Measurements from ENCODE around the gene MTMR12. TPM values are rescaled to one million over a fixed set of nuclear protein-coding genes. Genes with fewer than 3 reads are reported as not detected.

The MTMR12 gene
- total RNA-seq, 6 experiments from 2014 or later, result 20.7 to 26.0 (median 22.4) TPM

DNA sequence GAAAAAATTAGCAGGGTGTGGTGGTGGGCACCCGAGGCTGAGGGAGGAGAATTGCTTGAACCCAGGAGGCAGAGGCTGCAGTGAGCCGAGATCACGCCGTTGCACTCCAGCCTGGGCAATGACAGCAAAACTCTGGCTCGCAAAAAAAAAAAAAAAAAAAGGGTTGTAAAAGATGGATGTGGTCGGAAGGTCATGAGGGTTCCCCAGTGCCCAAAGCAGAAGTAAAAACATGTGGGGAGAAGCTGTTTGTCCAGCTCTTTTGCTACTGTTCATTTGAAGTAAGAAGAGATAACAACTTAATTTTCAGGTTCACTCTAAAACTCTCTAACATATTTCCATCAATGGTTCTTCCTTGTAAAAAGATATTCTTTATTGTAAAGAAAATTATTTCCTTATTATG, 81.5 kb downstream of the MTMR12 start:
- no peak overlapping the region for H3K4me3 Mint-ChIP-seq
- H3K9me3 Mint-ChIP-seq, result no peaks in the 10 kb centered on the region
- TF ChIP-seq, protein P1, sequence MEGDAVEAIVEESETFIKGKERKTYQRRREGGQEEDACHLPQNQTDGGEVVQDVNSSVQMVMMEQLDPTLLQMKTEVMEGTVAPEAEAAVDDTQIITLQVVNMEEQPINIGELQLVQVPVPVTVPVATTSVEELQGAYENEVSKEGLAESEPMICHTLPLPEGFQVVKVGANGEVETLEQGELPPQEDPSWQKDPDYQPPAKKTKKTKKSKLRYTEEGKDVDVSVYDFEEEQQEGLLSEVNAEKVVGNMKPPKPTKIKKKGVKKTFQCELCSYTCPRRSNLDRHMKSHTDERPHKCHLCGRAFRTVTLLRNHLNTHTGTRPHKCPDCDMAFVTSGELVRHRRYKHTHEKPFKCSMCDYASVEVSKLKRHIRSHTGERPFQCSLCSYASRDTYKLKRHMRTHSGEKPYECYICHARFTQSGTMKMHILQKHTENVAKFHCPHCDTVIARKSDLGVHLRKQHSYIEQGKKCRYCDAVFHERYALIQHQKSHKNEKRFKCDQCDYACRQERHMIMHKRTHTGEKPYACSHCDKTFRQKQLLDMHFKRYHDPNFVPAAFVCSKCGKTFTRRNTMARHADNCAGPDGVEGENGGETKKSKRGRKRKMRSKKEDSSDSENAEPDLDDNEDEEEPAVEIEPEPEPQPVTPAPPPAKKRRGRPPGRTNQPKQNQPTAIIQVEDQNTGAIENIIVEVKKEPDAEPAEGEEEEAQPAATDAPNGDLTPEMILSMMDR (IDR thresholded peaks at IDR 0.05), result no peak
- no peak overlapping the region for H3K27ac Mint-ChIP-seq
- DNase-seq, result no peak
- H3K36me3 Mint-ChIP-seq (ENCODE audit: low read depth), result peaks cover 18% of the 10 kb centered on the region
- H3K4me1 Mint-ChIP-seq (ENCODE audit: low read depth), result peaks cover 32% of the 10 kb centered on the region
- peaks cover 2% of the 10 kb centered on the region; the same call in 1 of the 2 replicates for H3K27me3 Mint-ChIP-seq (ENCODE audit: insufficient read depth)

DNA sequence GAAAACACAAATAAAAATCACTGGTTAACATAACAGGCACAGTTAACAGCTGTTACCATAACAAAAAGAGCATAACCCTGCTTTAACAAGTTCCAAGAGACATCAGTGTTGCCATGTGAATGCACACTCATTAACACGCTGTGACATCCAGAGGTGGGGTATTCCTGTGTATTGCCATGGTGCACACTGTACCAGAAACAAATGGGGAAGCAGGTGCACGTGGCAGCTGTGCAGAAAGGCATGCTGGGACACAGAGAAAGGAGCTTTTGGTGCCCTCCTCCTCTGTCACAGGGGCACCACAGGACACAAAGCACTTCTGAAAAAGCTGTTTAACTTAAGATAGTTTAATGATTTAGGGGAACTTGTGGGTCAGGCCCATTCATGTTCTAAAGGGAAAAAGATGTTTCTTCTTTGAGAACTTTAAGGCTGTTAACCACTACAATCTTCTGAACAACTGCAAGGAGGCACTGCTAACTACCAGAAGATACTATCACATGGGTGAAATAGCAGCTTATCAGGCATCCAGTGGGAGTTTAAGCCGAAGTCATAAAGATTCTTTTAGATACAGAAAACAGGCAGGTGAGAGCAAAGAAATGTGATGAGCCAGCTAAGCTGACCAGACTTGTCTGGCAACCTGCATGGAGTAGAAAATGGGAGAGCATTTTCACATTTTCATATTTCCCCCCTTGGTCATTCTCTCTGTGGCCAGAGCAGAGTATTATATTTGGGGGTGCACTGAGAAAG, 82.2 kb downstream of the MTMR12 start:
- peaks cover 2% of the 10 kb centered on the region; the same call in 1 of the 2 replicates for H3K27me3 Mint-ChIP-seq (ENCODE audit: insufficient read depth)
- H3K27ac Mint-ChIP-seq, result no peak overlapping the region
- no peaks in the 10 kb centered on the region for H3K9me3 Mint-ChIP-seq
- peaks cover 36% of the 10 kb centered on the region for H3K4me1 Mint-ChIP-seq (ENCODE audit: low read depth)
- no peak for DNase-seq
- H3K36me3 Mint-ChIP-seq (ENCODE audit: low read depth), result peaks cover 18% of the 10 kb centered on the region
- H3K4me3 Mint-ChIP-seq, result no peak overlapping the region
- TF ChIP-seq, protein P1 (IDR thresholded peaks at IDR 0.05), result no peak

DNA sequence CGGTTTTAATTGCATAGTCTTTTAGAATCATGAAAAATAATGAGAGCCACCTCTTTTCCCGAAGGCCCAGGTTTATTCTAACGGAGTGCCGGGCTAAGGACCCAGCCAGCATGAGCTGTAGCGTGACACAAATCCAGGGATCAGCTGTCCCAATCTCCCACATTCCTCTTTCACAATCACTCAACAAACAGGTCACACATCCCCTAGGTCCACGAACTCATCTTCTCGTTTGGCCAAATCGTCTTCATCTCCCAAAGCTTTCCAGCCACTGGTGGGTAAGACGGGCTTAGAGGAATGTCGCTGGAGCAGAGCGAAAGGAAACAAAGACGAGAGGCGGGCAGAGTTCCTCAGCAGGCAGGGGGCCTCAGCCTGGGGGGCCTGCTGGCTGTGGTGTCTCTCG, 83.2 kb downstream of the MTMR12 start:
- Mint-ChIP-seq H3K4me3 (no peak overlapping the region), H3K27ac (no peak overlapping the region), H3K36me3 (ENCODE audit: low read depth) (peaks cover 18% of the 10 kb centered on the region), H3K9me3 (no peaks in the 10 kb centered on the region), H3K27me3 (ENCODE audit: insufficient read depth) (peaks cover 2% of the 10 kb centered on the region; the same call in 1 of the 2 replicates), H3K4me1 (ENCODE audit: low read depth) (peaks cover 37% of the 10 kb centered on the region)
- TF ChIP-seq, protein P1 (IDR thresholded peaks at IDR 0.05), result no peak
- DNase-seq, result no peak

DNA sequence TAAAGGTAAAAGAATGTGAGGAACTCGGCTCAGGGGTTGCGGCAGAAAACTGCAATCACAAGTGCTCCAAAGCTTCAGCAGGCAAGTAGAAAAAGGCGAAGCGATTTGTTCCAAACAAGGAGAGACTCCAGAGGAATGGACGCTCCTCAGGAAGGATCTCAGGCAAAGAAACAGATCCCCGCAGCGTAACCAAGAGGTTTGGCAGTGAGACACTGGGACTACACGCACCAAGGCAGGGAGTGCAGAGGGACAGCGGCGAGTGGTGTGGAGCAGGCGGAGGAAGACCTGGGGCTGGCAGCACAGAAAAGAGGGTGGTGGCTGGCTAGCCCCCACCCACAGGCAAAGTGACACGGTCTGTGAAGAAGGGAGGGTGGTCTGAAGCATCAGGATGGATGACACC, 83.9 kb downstream of the MTMR12 start:
- no peak for DNase-seq
- Mint-ChIP-seq H3K36me3 (ENCODE audit: low read depth) (peaks cover 18% of the 10 kb centered on the region), H3K4me3 (no peak overlapping the region), H3K9me3 (no peaks in the 10 kb centered on the region), H3K27me3 (ENCODE audit: insufficient read depth) (peaks cover 2% of the 10 kb centered on the region; the same call in 1 of the 2 replicates), H3K4me1 (ENCODE audit: low read depth) (peaks cover 37% of the 10 kb centered on the region), H3K27ac (no peak overlapping the region; the same call in 1 of the 2 replicates)
- TF ChIP-seq, protein P1 (IDR thresholded peaks at IDR 0.05), result no peak

DNA sequence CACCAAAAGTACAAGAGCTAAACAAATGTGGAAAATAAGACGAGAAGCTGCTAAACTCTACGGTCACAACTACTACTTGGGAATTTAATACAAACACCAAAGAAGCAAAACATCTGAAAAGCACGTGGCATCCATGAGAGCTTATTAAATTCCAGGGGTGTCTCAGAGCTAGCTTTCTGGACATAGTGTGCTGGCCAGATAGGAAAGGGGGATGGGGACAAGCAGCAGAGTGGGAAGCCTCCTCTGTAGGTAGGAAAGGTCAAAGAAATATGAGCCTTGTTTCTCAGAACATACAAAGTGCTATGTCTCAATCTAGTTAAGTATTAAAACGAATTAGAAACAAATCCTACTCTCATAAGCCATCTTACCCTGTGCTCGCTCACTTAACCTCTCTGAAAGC, 87.3 kb downstream of the MTMR12 start:
- H3K4me3 Mint-ChIP-seq, result 0 out of 2 replicates have a peak overlapping the region, but pooled peaks have one; percentile 17
- no peaks in the 10 kb centered on the region; the same call in 1 of the 2 replicates for H3K27me3 Mint-ChIP-seq (ENCODE audit: insufficient read depth)
- peaks cover 33% of the 10 kb centered on the region for H3K4me1 Mint-ChIP-seq (ENCODE audit: low read depth)
- no peaks in the 10 kb centered on the region for H3K9me3 Mint-ChIP-seq
- peak; percentile 41 for DNase-seq
- H3K27ac Mint-ChIP-seq, result peak overlapping the region; percentile 63
- TF ChIP-seq, protein P1 (IDR thresholded peaks at IDR 0.05), result no peak
- H3K36me3 Mint-ChIP-seq (ENCODE audit: low read depth), result peaks cover 11% of the 10 kb centered on the region; the same call in 1 of the 2 replicates
